Endothelial cell of umbilical vein (primary cell): ENCODE results near the gene THSD4. TPM values are rescaled to one million over a fixed set of nuclear protein-coding genes. Genes with fewer than 3 reads are reported as not detected.

Experiments used
- BruUV-seq: library from RNA; stranded (reverse); fragments of 400-500 nt; replicated peaks from 2 replicates; lab custom pipeline; 2021; lab: Mats Ljungman, UMichigan
- CTCF ChIA-PET: fragments of 300-600, 350-600 bp; sonication (Branson Sonifier 250); formaldehyde crosslinking; loops from one replicate; lab custom pipeline; 2021; ENCODE audit warnings: antibody characterized with exemption, inconsistent platforms; lab: Charles Lee
- POLR2A ChIA-PET: fragments of 300-600, 350-600 bp; sonication (Branson Sonifier 250); formaldehyde crosslinking; loops from one replicate; lab custom pipeline; 2021; ENCODE audit warnings: antibody characterized with exemption, inconsistent platforms; lab: Charles Lee
- DNase-seq: peaks from one replicate; pipeline ENCODE4 v3.0.0-alpha.2; 2011; ENCODE audit warnings: low read depth, low spot score
- FAIRE-seq: peaks from 2 replicates; lab custom pipeline; 2011; peaks lifted over from hg19 to GRCh38; lab: Jason Lieb, UNC
- H2AFZ ChIP-seq: 2 replicates; pipeline ENCODE4 v1.6.0; 2012; ENCODE audit warnings: low read depth, low read length, control low read depth, inconsistent platforms
- H3K27ac ChIP-seq: 2 replicates; pipeline ENCODE4 v1.5.1; 2011; ENCODE audit warnings: low read depth, mild to moderate bottlenecking, control low read depth, low read length, moderate library complexity; ENCODE audit not compliant: insufficient read depth
- H3K27me3 ChIP-seq, 2 experiments: 2 replicates each; pipeline versions ENCODE4 v1.6.0 to v1.6.1; 2011; ENCODE audit warnings: low read length in 2 of 2, mixed read lengths in 1 of 2; ENCODE audit not compliant: control insufficient read depth in 2 of 2, insufficient read depth in 2 of 2
- H3K36me3 ChIP-seq, 2 experiments: 2 replicates in 1 of 2; 3 replicates in 1 of 2; pipeline ENCODE4 v1.5.1; 2011; ENCODE audit warnings: low read length in 2 of 2, mild to moderate bottlenecking in 1 of 2, moderate library complexity in 1 of 2; ENCODE audit not compliant: control insufficient read depth in 2 of 2, insufficient read depth in 2 of 2; ENCODE audit errors: extremely low read depth in 1 of 2
- H3K4me1 ChIP-seq: 3 replicates; pipeline ENCODE4 v1.5.1; 2011; ENCODE audit warnings: mild to moderate bottlenecking, low read length; ENCODE audit not compliant: control insufficient read depth, insufficient read depth; ENCODE audit errors: extremely low read depth
- H3K4me2 ChIP-seq: 2 replicates; pipeline ENCODE4 v1.6.1; 2011; ENCODE audit warnings: low read length, control low read depth, mixed read lengths; ENCODE audit not compliant: insufficient read depth
- H3K4me3 ChIP-seq, 3 experiments: fragments of 200-600 bp in 1 of 3; sonication (generic), shearing (Covaris generic) in 1 of 3; replicated peaks in 1 of 3; 2 replicates each; pipeline ENCODE4 v1.5.1; 2011 to 2016; ENCODE audit warnings: control low read depth in 3 of 3, low read length in 3 of 3, mild to moderate bottlenecking in 2 of 3, inconsistent platforms in 1 of 3, low read depth in 1 of 3, moderate library complexity in 1 of 3; ENCODE audit not compliant: insufficient read depth in 1 of 3
- H3K79me2 ChIP-seq: 2 replicates; pipeline ENCODE4 v1.6.0; 2012; ENCODE audit warnings: low read length, inconsistent platforms; ENCODE audit not compliant: control insufficient read depth, insufficient read depth
- H3K9ac ChIP-seq: replicated peaks from 2 replicates; pipeline ENCODE3; 2011; ENCODE audit warnings: low read length, control low read depth; ENCODE audit not compliant: insufficient read depth; ENCODE audit errors: extremely low read depth
- H3K9me1 ChIP-seq: replicated peaks from 3 replicates; pipeline ENCODE4 v1.6.0; 2011; ENCODE audit warnings: mild to moderate bottlenecking, low read length; ENCODE audit not compliant: control insufficient read depth, insufficient read depth; ENCODE audit errors: extremely low read depth
- H3K9me3 ChIP-seq: replicated peaks from 2 replicates; pipeline ENCODE4 v1.5.1; 2012; ENCODE audit warnings: low read length, inconsistent platforms; ENCODE audit not compliant: control insufficient read depth, insufficient read depth
- H4K20me1 ChIP-seq: replicated peaks from 2 replicates; pipeline ENCODE3; 2011; ENCODE audit warnings: mild to moderate bottlenecking, low read length; ENCODE audit not compliant: control insufficient read depth, insufficient read depth; ENCODE audit errors: extremely low read depth
- EZH2 ChIP-seq: IDR thresholded peaks from 2 replicates; pipeline ENCODE4 v1.6.1; 2012; ENCODE audit warnings: borderline replicate concordance, low read depth, mild to moderate bottlenecking, moderate library complexity, low read length, inconsistent platforms; ENCODE audit not compliant: severe bottlenecking
- FOS ChIP-seq: IDR thresholded peaks from 2 replicates; pipeline ENCODE4 v1.6.1; 2011; ENCODE audit warnings: mild to moderate bottlenecking, low read length, moderate library complexity, borderline replicate concordance; ENCODE audit not compliant: insufficient read depth
- POLR2AphosphoS5 ChIP-seq: IDR thresholded peaks from 2 replicates; pipeline ENCODE4 v1.6.1; 2012; ENCODE audit warnings: low read depth, mild to moderate bottlenecking, control low read depth, low read length, moderate library complexity; ENCODE audit not compliant: insufficient read depth
- dilution Hi-C: fragments of 300-500 bp; cut with MboI; formaldehyde crosslinking; loops from one replicate; pipeline ENCODE4 v1.15.0; 2019; ENCODE audit warnings: low sequenced_read_pairs; ENCODE audit not compliant: extremely low pct_ligation_motif_present
- intact Hi-C: fragments of 100-400 bp; cut with micrococcal nuclease; formaldehyde crosslinking; loops from one replicate; pipeline ENCODE4 v1.10.0; 2022
- polyA plus RNA-seq, 4 experiments: library from polyadenylated mRNA; depleted of rRNA in 3 of 4; stranded (reverse) in 3 of 4; unstranded in 1 of 4; fragments of >200 nt; gene quantifications; 2 replicates each; pipeline versions ENCODE4 v1.2.1 to v1.2.3, GENCODE V29; 2011 to 2012; ENCODE audit warnings: missing spikeins in 1 of 4
- total RNA-seq: library from RNA; stranded (reverse); gene quantifications from 2 replicates; pipeline ENCODE4 v1.2.3, GENCODE V29; 2021
- TF ChIP-seq, protein P1 (sequence below), 2 donors: IDR thresholded peaks; 1 replicate in 1 of 2; 2 replicates in 1 of 2; pipeline ENCODE4 v1.5.1; 2011; ENCODE audit warnings: low read length in 2 of 2, mild to moderate bottlenecking in 2 of 2, moderate library complexity in 2 of 2, control low read depth in 1 of 2, inconsistent platforms in 1 of 2, low read depth in 1 of 2; ENCODE audit not compliant: insufficient read depth in 1 of 2; ENCODE audit errors: extremely low read depth in 1 of 2

Gene THSD4
- total and polyA plus RNA-seq, 2 donors (not counting 3 experiments of a cell fraction or from before 2014, with no cell fraction given): 9.9 to 25.4 TPM

DNA sequence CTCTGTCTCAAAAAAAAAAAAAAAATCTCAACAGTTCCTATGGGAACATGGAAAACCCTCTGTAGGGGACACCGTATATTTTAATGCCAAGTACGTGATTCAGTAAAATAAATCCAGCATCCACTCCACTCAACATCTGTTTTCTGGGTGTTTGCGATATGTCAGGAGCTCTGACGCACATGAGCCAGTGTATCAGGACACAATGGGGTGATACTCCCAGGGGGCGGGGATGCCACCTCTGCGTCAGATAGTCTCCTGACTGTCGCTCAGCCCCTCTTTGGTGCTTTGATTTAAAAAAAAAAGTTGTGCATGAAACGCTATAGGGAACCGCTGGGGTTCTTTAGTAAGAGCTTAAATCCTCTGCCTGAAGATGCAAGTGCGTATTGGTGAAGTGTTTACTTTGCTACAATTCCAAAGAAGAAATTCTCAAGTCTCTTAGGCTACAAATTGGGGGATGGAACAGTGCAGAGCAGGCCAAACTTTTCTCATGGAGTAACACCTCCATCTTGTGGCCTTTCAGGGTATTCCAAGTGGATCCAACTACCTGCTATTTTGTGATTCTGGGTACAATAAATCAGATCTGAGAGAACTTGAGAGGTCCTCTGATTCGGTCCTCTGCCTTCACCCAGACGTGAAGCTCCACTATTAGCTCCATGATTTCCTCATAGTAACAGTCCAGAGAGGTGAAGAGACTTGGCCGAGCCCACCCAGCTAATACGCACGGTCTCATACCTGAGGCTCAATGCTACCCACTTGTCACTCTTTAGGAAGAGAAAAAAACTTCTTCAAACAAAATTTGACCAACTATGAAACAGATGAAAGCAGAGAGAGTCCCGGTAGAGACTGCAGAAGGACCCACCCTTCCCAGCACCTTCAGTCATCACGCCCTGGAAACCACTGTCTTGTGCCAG, 685.8 kb downstream of the THSD4 start:
- Histone ChIP-seq H3K9me1 (no peaks in the 10 kb centered on the region), H4K20me1 (no peaks in the 10 kb centered on the region), H3K4me2 (no peak overlapping the region), H3K9ac (no peak overlapping the region), H3K36me3 (no peaks in the 10 kb centered on the region), H3K27me3 (no peaks in the 10 kb centered on the region), H2AFZ (no peak overlapping the region), H3K4me3 (no peak overlapping the region), H3K27ac (no peak overlapping the region), H3K9me3 (no peaks in the 10 kb centered on the region), H3K79me2 (no peaks in the 10 kb centered on the region), H3K4me1 (no peaks in the 10 kb centered on the region)
- intact Hi-C loops (loop anchor here (1.0 to 5.0 kb wide), 10 partner anchors 21 to 976 kb away; no protein-coding TSS in a partner anchor), dilution Hi-C loops (no loop called here)
- TF ChIP-seq POLR2AphosphoS5: no peak
- TF ChIP-seq, protein P1, sequence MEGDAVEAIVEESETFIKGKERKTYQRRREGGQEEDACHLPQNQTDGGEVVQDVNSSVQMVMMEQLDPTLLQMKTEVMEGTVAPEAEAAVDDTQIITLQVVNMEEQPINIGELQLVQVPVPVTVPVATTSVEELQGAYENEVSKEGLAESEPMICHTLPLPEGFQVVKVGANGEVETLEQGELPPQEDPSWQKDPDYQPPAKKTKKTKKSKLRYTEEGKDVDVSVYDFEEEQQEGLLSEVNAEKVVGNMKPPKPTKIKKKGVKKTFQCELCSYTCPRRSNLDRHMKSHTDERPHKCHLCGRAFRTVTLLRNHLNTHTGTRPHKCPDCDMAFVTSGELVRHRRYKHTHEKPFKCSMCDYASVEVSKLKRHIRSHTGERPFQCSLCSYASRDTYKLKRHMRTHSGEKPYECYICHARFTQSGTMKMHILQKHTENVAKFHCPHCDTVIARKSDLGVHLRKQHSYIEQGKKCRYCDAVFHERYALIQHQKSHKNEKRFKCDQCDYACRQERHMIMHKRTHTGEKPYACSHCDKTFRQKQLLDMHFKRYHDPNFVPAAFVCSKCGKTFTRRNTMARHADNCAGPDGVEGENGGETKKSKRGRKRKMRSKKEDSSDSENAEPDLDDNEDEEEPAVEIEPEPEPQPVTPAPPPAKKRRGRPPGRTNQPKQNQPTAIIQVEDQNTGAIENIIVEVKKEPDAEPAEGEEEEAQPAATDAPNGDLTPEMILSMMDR (IDR thresholded peaks at IDR 0.05; ENCODE audit: extremely low read depth in 1 of 2, insufficient read depth in 1 of 2, low read depth in 1 of 2, low read length in 2 of 2): peak; percentile 71 to 81
- TF ChIP-seq EZH2: no peak
- TF ChIP-seq FOS: no peak
- FAIRE-seq (peak; percentile 91), DNase-seq (peak; percentile 77)
- ChIA-PET CTCF (interaction anchor here (0.7 to 12.4 kb wide), 21 partner anchors 10 to 895 kb away, joined by 3 to 235 read pairs (median 5); no protein-coding TSS in a partner anchor), POLR2A (no interaction called here)
- BruUV-seq: no TSS peak
